Caco-2 (cell line): ENCODE results near the gene NYNRIN. TPM values are rescaled to one million over a fixed set of nuclear protein-coding genes. Genes with fewer than 3 reads are reported as not detected.

Experiments
- BruUV-seq: library from RNA; stranded (reverse); fragments of 400-500 nt; replicated peaks from 2 replicates; lab custom pipeline; 2021; lab: Mats Ljungman, UMichigan
- CTCF ChIA-PET: fragments of 300-600 bp; sonication (Branson Sonifier 250); formaldehyde crosslinking; loops from one replicate; lab custom pipeline; 2022; ENCODE audit warnings: antibody characterized with exemption; lab: Charles Lee
- POLR2A ChIA-PET: fragments of 300-600 bp; sonication (Branson Sonifier 250); formaldehyde crosslinking; loops from one replicate; lab custom pipeline; 2022; ENCODE audit warnings: antibody characterized with exemption; lab: Charles Lee
- DNase-seq, 2 experiments: peaks; one replicate each; pipeline versions ENCODE4 v3.0.0 to v3.0.0-alpha.2; 2020 to 2022
- H3K27me3 ChIP-seq: replicated peaks from 2 replicates; pipeline ENCODE4 v1.6.0; 2011; ENCODE audit warnings: low read length; ENCODE audit not compliant: control insufficient read depth, insufficient read depth
- H3K36me3 ChIP-seq: 2 replicates; pipeline ENCODE4 v1.5.1; 2011; ENCODE audit warnings: low read length; ENCODE audit not compliant: control insufficient read depth, insufficient read depth
- H3K4me1 ChIP-seq: fragments of 250-450 bp; sonication (Bioruptor Pico); 2 replicates; pipeline ENCODE4 v1.5.1; 2020; ENCODE audit warnings: mild to moderate bottlenecking
- H3K4me3 ChIP-seq: 2 replicates; pipeline ENCODE4 v1.5.1; 2011; ENCODE audit warnings: low read depth, mild to moderate bottlenecking, control low read depth, low read length
- H3K9me3 ChIP-seq: fragments of 250-450 bp; sonication (Bioruptor Pico); 2 replicates; pipeline ENCODE4 v1.5.1; 2020; ENCODE audit warnings: mild to moderate bottlenecking, moderate library complexity
- H3K27ac Mint-ChIP-seq: one replicate; pipeline ENCODE4 v1.8.0; 2022; ENCODE audit warnings: mixed read lengths; ENCODE audit not compliant: unreplicated experiment
- H3K27me3 Mint-ChIP-seq: one replicate; pipeline ENCODE4 v1.8.0; 2022; ENCODE audit warnings: mixed read lengths; ENCODE audit not compliant: insufficient read depth, unreplicated experiment
- H3K36me3 Mint-ChIP-seq: one replicate; pipeline ENCODE4 v1.8.0; 2022; ENCODE audit warnings: mild to moderate bottlenecking, mixed read lengths; ENCODE audit not compliant: insufficient read depth, unreplicated experiment
- H3K4me1 Mint-ChIP-seq: one replicate; pipeline ENCODE4 v1.8.0; 2022; ENCODE audit warnings: low read depth, mixed read lengths; ENCODE audit not compliant: unreplicated experiment
- H3K4me3 Mint-ChIP-seq: one replicate; pipeline ENCODE4 v1.8.0; 2022; ENCODE audit warnings: mild to moderate bottlenecking, moderate library complexity, mixed read lengths; ENCODE audit not compliant: unreplicated experiment
- H3K9me3 Mint-ChIP-seq: one replicate; pipeline ENCODE4 v1.8.0; 2022; ENCODE audit warnings: mixed read lengths; ENCODE audit not compliant: unreplicated experiment
- CTCF ChIP-seq, 2 experiments: fragments of 200-600 bp in 1 of 2; IDR thresholded peaks; 1 replicate in 1 of 2; 2 replicates in 1 of 2; pipeline versions ENCODE4 v1.5.1 to v1.8.0; 2011 to 2022; ENCODE audit warnings: antibody characterized with exemption in 1 of 2, control low read depth in 1 of 2, inconsistent platforms in 1 of 2, low read depth in 1 of 2, low read length in 1 of 2, mild to moderate bottlenecking in 1 of 2, moderate library complexity in 1 of 2; ENCODE audit not compliant: insufficient read depth in 1 of 2, severe bottlenecking in 1 of 2, unreplicated experiment in 1 of 2
- intact Hi-C: fragments of 100-400 bp; cut with micrococcal nuclease; formaldehyde crosslinking; loops from one replicate; pipeline ENCODE4 v1.10.0; 2022; ENCODE audit not compliant: unreplicated experiment
- total RNA-seq: library from RNA; stranded (reverse); gene quantifications from 2 replicates; pipeline ENCODE4 v1.2.3, GENCODE V29; 2022

Gene NYNRIN
- total RNA-seq, 1 experiment from 2014 or later: 5.9 TPM

DNA sequence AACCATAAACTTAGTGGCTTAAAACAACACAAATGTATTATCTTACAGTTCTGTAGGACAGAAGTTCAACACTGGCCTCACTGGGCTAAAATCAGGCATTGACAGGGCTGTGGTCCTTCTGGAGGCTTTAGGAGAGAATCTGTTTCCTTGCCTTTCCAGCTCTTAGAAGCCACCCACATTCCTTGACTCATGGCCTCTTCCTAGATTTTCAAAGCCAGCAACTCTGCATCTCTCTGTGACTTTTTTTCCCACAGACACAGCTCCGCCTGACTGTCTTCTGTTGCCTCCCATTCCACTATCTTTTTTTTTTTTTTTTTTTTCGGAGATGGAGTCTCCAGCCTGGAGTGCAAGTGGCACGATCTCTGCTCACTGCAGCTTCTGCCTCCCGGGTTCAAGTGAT lies 42.6 kb upstream of the NYNRIN start:
- H3K4me1 ChIP-seq: peaks cover 4% of the 10 kb centered on the region; the same call in 1 of the 2 replicates
- ChIA-PET CTCF (no interaction called here), POLR2A (no interaction called here)
- Mint-ChIP-seq H3K4me1 (peaks cover 10% of the 10 kb centered on the region), H3K27ac (no peak overlapping the region), H3K36me3 (no peaks in the 10 kb centered on the region), H3K27me3 (no peaks in the 10 kb centered on the region), H3K4me3 (no peak overlapping the region), H3K9me3 (no peaks in the 10 kb centered on the region)
- BruUV-seq: no TSS peak
- intact Hi-C loops: no loop called here
- no peak for DNase-seq
- no peak overlapping the region for H3K4me3 ChIP-seq
- H3K9me3 ChIP-seq: no peaks in the 10 kb centered on the region
- H3K36me3 ChIP-seq: no peaks in the 10 kb centered on the region
- TF ChIP-seq CTCF (IDR thresholded peaks at IDR 0.05; ENCODE audit: insufficient read depth in 1 of 2, low read depth in 1 of 2, low read length in 1 of 2, severe bottlenecking in 1 of 2, unreplicated experiment in 1 of 2): no peak
- no peaks in the 10 kb centered on the region for H3K27me3 ChIP-seq

DNA sequence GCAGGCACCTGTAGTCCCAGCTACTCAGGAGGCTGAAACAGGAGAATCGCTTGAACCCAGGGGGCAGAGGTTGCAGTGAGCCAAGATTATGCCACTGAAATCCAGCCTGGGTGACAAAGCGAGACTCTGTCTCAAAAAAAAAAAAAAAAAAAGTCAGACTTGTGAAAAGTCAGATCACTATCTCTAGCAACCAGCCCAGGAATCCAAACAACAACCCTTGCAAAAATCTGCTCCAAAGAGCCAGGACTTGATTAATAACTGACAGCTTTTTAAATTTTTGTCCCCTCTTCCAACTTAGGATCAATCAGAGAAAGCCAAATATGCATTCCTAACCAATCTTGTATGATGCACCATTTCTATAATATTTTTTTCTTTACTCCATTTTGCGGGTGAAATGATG lies 38.5 kb upstream of the NYNRIN start:
- no peak overlapping the region for H3K27ac Mint-ChIP-seq
- BruUV-seq: no TSS peak
- H3K9me3 Mint-ChIP-seq: no peaks in the 10 kb centered on the region
- no peaks in the 10 kb centered on the region for H3K9me3 ChIP-seq
- no peak for DNase-seq
- no peak overlapping the region for H3K4me3 ChIP-seq
- no peak for TF ChIP-seq CTCF (IDR thresholded peaks at IDR 0.05; ENCODE audit: insufficient read depth in 1 of 2, low read depth in 1 of 2, low read length in 1 of 2, severe bottlenecking in 1 of 2, unreplicated experiment in 1 of 2)
- ChIA-PET POLR2A (no interaction called here), CTCF (interaction anchor here (1.6 kb wide), 1 partner anchor 70 kb away, joined by 3 read pairs; the partner anchor contains the start of gene KHNYN)
- H3K27me3 ChIP-seq: no peaks in the 10 kb centered on the region
- intact Hi-C loops: no loop called here
- H3K27me3 Mint-ChIP-seq: no peaks in the 10 kb centered on the region
- H3K4me1 Mint-ChIP-seq: peaks cover 3% of the 10 kb centered on the region
- H3K4me1 ChIP-seq: no peaks in the 10 kb centered on the region
- no peaks in the 10 kb centered on the region for H3K36me3 ChIP-seq
- H3K36me3 Mint-ChIP-seq: no peaks in the 10 kb centered on the region
- no peak overlapping the region for H3K4me3 Mint-ChIP-seq

DNA sequence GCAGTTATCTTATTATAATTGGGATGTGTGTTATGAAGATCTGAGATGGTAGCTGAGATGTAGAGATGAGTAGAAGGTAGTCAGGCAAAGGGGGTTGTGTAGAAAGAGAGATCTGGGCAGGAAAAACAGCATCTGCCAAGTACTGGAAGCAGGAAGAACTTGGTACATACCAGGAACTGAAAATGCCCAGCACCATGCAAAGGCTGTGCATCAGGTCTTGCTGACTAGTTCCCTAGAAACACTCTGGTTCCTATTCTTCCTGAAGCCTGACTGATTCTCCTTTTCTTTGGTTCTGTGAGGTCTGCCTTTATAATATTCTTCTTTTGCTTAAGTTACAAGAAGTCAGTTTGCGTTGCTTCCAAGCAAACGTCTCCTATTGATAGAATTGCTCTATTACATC lies 37.5 kb upstream of the NYNRIN start:
- Mint-ChIP-seq H3K27me3 (no peaks in the 10 kb centered on the region), H3K27ac (no peak overlapping the region), H3K4me3 (no peak overlapping the region), H3K9me3 (no peaks in the 10 kb centered on the region), H3K36me3 (no peaks in the 10 kb centered on the region), H3K4me1 (peaks cover 13% of the 10 kb centered on the region)
- Histone ChIP-seq H3K4me1 (no peaks in the 10 kb centered on the region), H3K36me3 (no peaks in the 10 kb centered on the region), H3K9me3 (no peaks in the 10 kb centered on the region), H3K27me3 (no peaks in the 10 kb centered on the region), H3K4me3 (no peak overlapping the region)
- ChIA-PET POLR2A (no interaction called here), CTCF (interaction anchor here (1.1 to 1.7 kb wide), 2 partner anchors 53 to 70 kb away, joined by 3 to 11 read pairs; partner anchors contain the start of gene CIDEB)
- BruUV-seq: no TSS peak
- TF ChIP-seq CTCF (IDR thresholded peaks at IDR 0.05; ENCODE audit: insufficient read depth in 1 of 2, low read depth in 1 of 2, low read length in 1 of 2, severe bottlenecking in 1 of 2, unreplicated experiment in 1 of 2): no peak
- intact Hi-C loops: no loop called here
- no peak for DNase-seq
